Ovary (tissue), 9 donors: ENCODE results near the gene TRIM37. TPM values are rescaled to one million over a fixed set of nuclear protein-coding genes. Genes with fewer than 3 reads are reported as not detected.

Experiments used
- DNase-seq, 5 donors: peaks; one replicate each; pipeline ENCODE4 v3.0.0-alpha.2; 2019 to 2020
- H3K27ac ChIP-seq, 2 donors: fragments of 200-600 bp; one replicate each; pipeline versions ENCODE4 v1.5.1 to v1.8.0; 2019 to 2022
- H3K27me3 ChIP-seq: fragments of 200-600 bp; one replicate; pipeline ENCODE4 v1.8.0; 2022
- H3K36me3 ChIP-seq: fragments of 200-600 bp; sonication (generic); one replicate; pipeline ENCODE4 v1.5.1; 2019
- H3K4me1 ChIP-seq: one replicate; pipeline ENCODE4 v1.8.1; 2013; ENCODE audit warnings: mild to moderate bottlenecking, moderate library complexity; ENCODE audit not compliant: insufficient read depth
- H3K4me3 ChIP-seq: fragments of 200-600 bp; sonication (generic); one replicate; pipeline ENCODE4 v1.5.1; 2017
- H3K9me3 ChIP-seq, 2 donors: fragments of 200-600 bp in 1 of 2; sonication (generic) in 1 of 2; one replicate each; pipeline versions ENCODE4 v1.5.1 to v1.8.1; 2013 to 2019; ENCODE audit warnings: mild to moderate bottlenecking in 1 of 2, moderate library complexity in 1 of 2
- EP300 ChIP-seq: sonication (generic); formaldehyde crosslinking; IDR thresholded peaks from one replicate; pipeline ENCODE4 v1.6.1; 2017; ENCODE audit warnings: antibody characterized with exemption
- POLR2A ChIP-seq: fragments of 450-650 bp; IDR thresholded peaks from one replicate; pipeline ENCODE4 v1.6.1; 2017; ENCODE audit warnings: antibody characterized with exemption, mild to moderate bottlenecking, moderate library complexity
- WGBS, 3 donors: extraction: QIAGEN DNeasy Blood & Tissue Kit in 1 of 3; methylation state at CpG; one replicate each; pipeline versions ENCODE4 v1.1.5 to v1.1.7; 2013 to 2017; 5-methylcytosine and 5-hydroxymethylcytosine counted together
- intact Hi-C, 4 donors: fragments of 100-400 bp; cut with DNase I; formaldehyde crosslinking; loops; one replicate each; pipeline versions ENCODE4 v1.11.0 to v1.15.1; 2022 to 2023
- polyA plus RNA-seq, 2 donors: library from polyadenylated mRNA; stranded (reverse); fragments of 200-250 nt in 1 of 2; fragments of 350-450 nt in 1 of 2; fragmentation: Illumina TruSeq in 1 of 2; extraction: RNeasy Lipid Tissue Mini Kit (QIAGEN cat#74804) in 1 of 2; gene quantifications; one replicate each; pipeline ENCODE4 v1.2.3, GENCODE V29; 2013 to 2014
- total RNA-seq, 7 donors: library from RNA; depleted of rRNA in 2 of 7; stranded (reverse); fragments of >200 nt in 2 of 7; fragmentation: NEBNext Ultra II Directional in 3 of 7; extraction: Animal tissue kit (Norgen Biotek cat#: 25700) in 3 of 7; gene quantifications; one replicate each; pipeline versions ENCODE4 v1.1.0 to v1.2.4, GENCODE V29; 2016 to 2023
- TF ChIP-seq, protein P1 (sequence below), 3 donors: fragments of 450-650 bp in 2 of 3; fragments of 200-600 bp in 1 of 3; IDR thresholded peaks; one replicate each; pipeline versions ENCODE4 v1.5.1 to v1.8.0; 2016 to 2022; ENCODE audit warnings: antibody characterized with exemption in 3 of 3, mild to moderate bottlenecking in 1 of 3
- donor health status: DM: no; HTN: no; CAD: no; lungs with moderate emphysema.
- donor health status: DM: no; HTN: no; CAD: no.
- donor health status: Bipolar disorder and iron deficiency.
- donor health status: DM: yes; HTN: yes; CAD: no.
- donor health status: DM: no; HTN: no; CAD: no.
- donor health status: DM: yes; HTN: yes; CAD: no.

The TRIM37 gene
- total and polyA plus RNA-seq, 9 donors: 8.9 to 21.8 (median 16.8) TPM

DNA sequence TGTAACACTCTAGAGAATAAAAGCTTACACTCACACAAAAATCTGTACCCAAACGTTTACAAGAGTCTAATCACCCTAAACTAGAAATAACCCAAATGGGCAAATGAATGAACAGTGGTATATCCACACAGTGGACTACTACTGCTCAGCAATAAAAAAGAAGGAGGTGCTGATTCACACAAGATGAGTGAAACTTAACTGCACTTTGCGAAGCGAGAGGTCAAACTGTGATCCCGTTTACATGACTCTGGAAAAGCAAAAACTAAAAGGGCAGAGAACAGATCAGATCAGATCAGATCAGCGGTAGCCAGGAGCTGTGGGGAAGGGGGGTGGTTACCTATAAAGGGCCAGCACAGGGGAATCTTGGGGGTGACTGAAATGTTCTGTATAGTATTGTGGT, 113.4 kb downstream of the TRIM37 start:
- Histone ChIP-seq H3K36me3 (no peaks in the 10 kb centered on the region), H3K4me1 (no peaks in the 10 kb centered on the region), H3K4me3 (no peak overlapping the region), H3K9me3 (no peaks in the 10 kb centered on the region), H3K27me3 (no peaks in the 10 kb centered on the region), H3K27ac (no peak overlapping the region)
- no peak for TF ChIP-seq POLR2A
- TF ChIP-seq EP300: no peak
- TF ChIP-seq, protein P1, sequence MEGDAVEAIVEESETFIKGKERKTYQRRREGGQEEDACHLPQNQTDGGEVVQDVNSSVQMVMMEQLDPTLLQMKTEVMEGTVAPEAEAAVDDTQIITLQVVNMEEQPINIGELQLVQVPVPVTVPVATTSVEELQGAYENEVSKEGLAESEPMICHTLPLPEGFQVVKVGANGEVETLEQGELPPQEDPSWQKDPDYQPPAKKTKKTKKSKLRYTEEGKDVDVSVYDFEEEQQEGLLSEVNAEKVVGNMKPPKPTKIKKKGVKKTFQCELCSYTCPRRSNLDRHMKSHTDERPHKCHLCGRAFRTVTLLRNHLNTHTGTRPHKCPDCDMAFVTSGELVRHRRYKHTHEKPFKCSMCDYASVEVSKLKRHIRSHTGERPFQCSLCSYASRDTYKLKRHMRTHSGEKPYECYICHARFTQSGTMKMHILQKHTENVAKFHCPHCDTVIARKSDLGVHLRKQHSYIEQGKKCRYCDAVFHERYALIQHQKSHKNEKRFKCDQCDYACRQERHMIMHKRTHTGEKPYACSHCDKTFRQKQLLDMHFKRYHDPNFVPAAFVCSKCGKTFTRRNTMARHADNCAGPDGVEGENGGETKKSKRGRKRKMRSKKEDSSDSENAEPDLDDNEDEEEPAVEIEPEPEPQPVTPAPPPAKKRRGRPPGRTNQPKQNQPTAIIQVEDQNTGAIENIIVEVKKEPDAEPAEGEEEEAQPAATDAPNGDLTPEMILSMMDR (IDR thresholded peaks at IDR 0.05): no peak
- 66 to 71% (median 67%) methylated on average over 5 of the region's 5 CpGs for WGBS, 3 donors
- intact Hi-C loops: no loop called here
- DNase-seq: no peak

DNA sequence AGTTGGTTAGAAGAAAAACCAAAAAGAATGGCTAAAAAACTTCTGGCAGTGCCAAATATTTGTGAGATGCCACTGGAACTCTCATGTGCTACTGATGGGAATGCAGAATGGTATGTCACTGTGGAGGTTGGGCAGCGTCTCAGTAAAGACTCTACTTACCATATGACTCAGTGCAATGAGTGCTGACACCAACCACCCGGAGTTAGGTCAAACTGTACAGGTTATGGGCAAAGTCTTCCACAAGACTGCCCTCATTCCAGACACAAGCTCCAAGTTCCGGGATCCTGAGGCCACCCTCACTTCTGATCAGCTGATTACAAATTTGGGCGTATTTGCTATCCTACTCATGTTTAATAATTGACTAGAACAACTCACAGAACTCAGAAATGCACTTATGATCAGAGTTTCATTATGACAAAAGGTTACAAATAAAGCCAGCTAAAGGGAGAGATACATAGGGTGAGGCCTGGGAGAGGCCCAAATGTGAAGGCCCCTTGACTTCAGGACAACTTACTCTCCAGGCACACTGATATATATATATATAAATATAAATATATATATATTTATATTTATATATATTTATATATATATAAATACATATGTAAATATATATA, 114.9 kb downstream of the TRIM37 start:
- H3K9me3 ChIP-seq: no peaks in the 10 kb centered on the region
- H3K4me1 ChIP-seq: no peaks in the 10 kb centered on the region
- TF ChIP-seq, protein P1 (IDR thresholded peaks at IDR 0.05): no peak
- TF ChIP-seq EP300 (no peak), POLR2A (no peak)
- intact Hi-C loops: no loop called here
- H3K36me3 ChIP-seq: no peaks in the 10 kb centered on the region
- WGBS, 3 donors: 86 to 94% (median 90%) methylated on average over 4 of the region's 4 CpGs
- no peak overlapping the region for H3K27ac ChIP-seq
- no peak overlapping the region for H3K4me3 ChIP-seq
- DNase-seq: no peak
- no peaks in the 10 kb centered on the region for H3K27me3 ChIP-seq

DNA sequence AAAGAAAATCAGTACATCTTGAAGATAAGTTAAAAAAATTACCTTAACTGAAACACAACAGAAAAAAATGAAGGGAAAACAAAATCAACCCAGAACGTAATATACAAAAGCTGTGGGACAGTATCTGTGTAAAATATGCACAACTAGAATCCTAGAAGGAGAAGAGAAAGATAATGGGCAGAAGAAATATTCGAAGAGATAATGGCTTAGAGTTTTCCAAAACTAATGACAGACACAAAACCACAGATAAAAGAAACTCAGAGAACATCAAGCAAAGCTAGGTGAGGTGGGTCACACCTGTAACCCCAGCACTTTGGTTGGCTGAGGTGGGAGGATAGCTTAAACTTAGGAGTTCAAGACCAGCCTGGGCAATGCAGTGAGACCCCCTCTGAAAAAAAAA, 117.1 kb downstream of the TRIM37 start:
- no peak for TF ChIP-seq POLR2A
- TF ChIP-seq EP300: no peak
- TF ChIP-seq, protein P1 (IDR thresholded peaks at IDR 0.05): no peak

DNA sequence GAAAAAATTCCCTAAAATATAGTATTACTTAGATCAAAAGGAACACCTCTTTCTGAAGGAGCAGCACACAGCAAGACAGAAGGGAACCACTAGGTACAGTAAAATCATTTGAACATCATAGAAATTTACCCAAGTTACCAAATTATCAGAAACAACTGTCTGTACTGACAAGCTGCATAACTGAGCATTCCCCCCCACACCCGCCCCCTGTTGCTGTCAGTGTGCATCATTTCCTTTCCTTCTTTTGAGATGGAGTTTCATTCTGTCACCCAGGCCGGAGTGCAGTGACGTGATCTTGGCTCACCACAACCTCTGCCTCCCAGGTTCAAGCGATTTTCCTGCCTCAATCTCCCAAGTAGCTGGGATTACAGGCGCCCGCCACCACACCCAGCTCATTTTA, 120.7 kb downstream of the TRIM37 start:
- no peaks in the 10 kb centered on the region for H3K27me3 ChIP-seq
- H3K4me3 ChIP-seq: no peak overlapping the region
- no peaks in the 10 kb centered on the region for H3K36me3 ChIP-seq
- H3K4me1 ChIP-seq: no peaks in the 10 kb centered on the region
- no peaks in the 10 kb centered on the region for H3K9me3 ChIP-seq
- TF ChIP-seq, protein P1 (IDR thresholded peaks at IDR 0.05): no peak
- TF ChIP-seq EP300 (no peak), POLR2A (no peak)
- no peak for DNase-seq
- WGBS, 3 donors: 92 to 97% (median 97%) methylated on average over 6 of the region's 6 CpGs
- no peak overlapping the region for H3K27ac ChIP-seq
- intact Hi-C loops: no loop called here

More for the DNA sequence above, 117.1 kb downstream of the TRIM37 start:
- WGBS, 3 donors: 37 to 82% (median 38%) methylated on average over 2 of the region's 2 CpGs
- Histone ChIP-seq H3K4me1 (no peaks in the 10 kb centered on the region), H3K36me3 (no peaks in the 10 kb centered on the region), H3K9me3 (no peaks in the 10 kb centered on the region), H3K27ac (no peak overlapping the region), H3K4me3 (no peak overlapping the region), H3K27me3 (no peaks in the 10 kb centered on the region)
- intact Hi-C loops: no loop called here
- DNase-seq: no peak
